ENCODE results near the gene RNF25. TPM values are rescaled to one million over a fixed set of nuclear protein-coding genes. Genes with fewer than 3 reads are reported as not detected.

The RNF25 gene
- total RNA-seq, 2 experiments from 2014 or later = 14.7 to 17.0 TPM

GRCh38 chr2:218718058-218718457, 46.3 kb upstream of the RNF25 start:
- Mint-ChIP-seq H3K27me3 (no peaks in the 10 kb centered on the region), H3K36me3 (ENCODE audit: low read depth) (peaks cover 14% of the 10 kb centered on the region), H3K27ac (no peak overlapping the region), H3K4me3 (no peak overlapping the region), H3K9me3 (no peaks in the 10 kb centered on the region), H3K4me1 (ENCODE audit: low read depth) (peaks cover 31% of the 10 kb centered on the region)
- intact Hi-C loops (cut with micrococcal nuclease) = no loop called here
- TF ChIP-seq, protein P1, sequence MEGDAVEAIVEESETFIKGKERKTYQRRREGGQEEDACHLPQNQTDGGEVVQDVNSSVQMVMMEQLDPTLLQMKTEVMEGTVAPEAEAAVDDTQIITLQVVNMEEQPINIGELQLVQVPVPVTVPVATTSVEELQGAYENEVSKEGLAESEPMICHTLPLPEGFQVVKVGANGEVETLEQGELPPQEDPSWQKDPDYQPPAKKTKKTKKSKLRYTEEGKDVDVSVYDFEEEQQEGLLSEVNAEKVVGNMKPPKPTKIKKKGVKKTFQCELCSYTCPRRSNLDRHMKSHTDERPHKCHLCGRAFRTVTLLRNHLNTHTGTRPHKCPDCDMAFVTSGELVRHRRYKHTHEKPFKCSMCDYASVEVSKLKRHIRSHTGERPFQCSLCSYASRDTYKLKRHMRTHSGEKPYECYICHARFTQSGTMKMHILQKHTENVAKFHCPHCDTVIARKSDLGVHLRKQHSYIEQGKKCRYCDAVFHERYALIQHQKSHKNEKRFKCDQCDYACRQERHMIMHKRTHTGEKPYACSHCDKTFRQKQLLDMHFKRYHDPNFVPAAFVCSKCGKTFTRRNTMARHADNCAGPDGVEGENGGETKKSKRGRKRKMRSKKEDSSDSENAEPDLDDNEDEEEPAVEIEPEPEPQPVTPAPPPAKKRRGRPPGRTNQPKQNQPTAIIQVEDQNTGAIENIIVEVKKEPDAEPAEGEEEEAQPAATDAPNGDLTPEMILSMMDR (IDR thresholded peaks at IDR 0.05) = no peak
- POLR2A ChIA-PET = no interaction called here
- no peak for ATAC-seq
- DNase-seq = no peak
- CTCF ChIA-PET = interaction anchor here (1.5 kb wide), 2 partner anchors 9 to 129 kb away, joined by 5 to 6 read pairs; no protein-coding TSS in a partner anchor

DNA sequence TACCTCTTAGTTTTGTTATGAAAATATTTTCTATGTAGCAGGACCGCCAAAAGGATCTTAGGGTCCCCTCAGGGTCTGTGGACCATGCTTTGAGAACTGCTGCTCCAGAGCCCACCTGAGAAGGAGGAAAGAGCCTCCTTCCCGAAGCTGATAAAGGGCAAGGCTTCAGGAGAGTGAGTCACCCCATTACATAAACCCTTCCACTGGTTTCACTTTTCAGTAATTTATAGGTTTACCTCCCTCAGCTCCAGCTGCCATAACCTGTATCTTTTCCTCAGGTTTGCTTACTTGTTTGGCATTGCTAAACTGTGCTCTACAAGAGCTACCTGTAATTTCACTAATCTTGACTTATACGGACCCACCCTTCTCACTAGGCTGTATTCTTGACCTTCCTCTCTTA, 45.5 kb upstream of the RNF25 start:
- no peak for ATAC-seq
- CTCF ChIA-PET = interaction anchor here (1.5 kb wide), 2 partner anchors 10 to 130 kb away, joined by 5 to 6 read pairs; no protein-coding TSS in a partner anchor
- TF ChIP-seq, protein P1 (IDR thresholded peaks at IDR 0.05) = no peak
- POLR2A ChIA-PET = interaction anchor here (0.9 kb wide), 1 partner anchor 15 kb away, joined by 3 read pairs; no protein-coding TSS in a partner anchor
- no peak overlapping the region for H3K4me3 Mint-ChIP-seq
- H3K27me3 Mint-ChIP-seq = no peaks in the 10 kb centered on the region
- peaks cover 23% of the 10 kb centered on the region for H3K4me1 Mint-ChIP-seq (ENCODE audit: low read depth)
- H3K36me3 Mint-ChIP-seq (ENCODE audit: low read depth) = peaks cover 14% of the 10 kb centered on the region
- H3K27ac Mint-ChIP-seq = no peak overlapping the region
- intact Hi-C loops (cut with micrococcal nuclease) = no loop called here
- DNase-seq = no peak
- no peaks in the 10 kb centered on the region for H3K9me3 Mint-ChIP-seq

- DNase-seq = no peak
- TF ChIP-seq, protein P1 (IDR thresholded peaks at IDR 0.05) = no peak
- H3K4me3 Mint-ChIP-seq = no peak overlapping the region
- H3K4me1 Mint-ChIP-seq (ENCODE audit: low read depth) = peaks cover 30% of the 10 kb centered on the region
- intact Hi-C loops (cut with micrococcal nuclease) = no loop called here
- no peak overlapping the region for H3K27ac Mint-ChIP-seq
- ChIA-PET CTCF (no interaction called here), POLR2A (no interaction called here)
- H3K36me3 Mint-ChIP-seq (ENCODE audit: low read depth) = peaks cover 17% of the 10 kb centered on the region
- no peaks in the 10 kb centered on the region for H3K27me3 Mint-ChIP-seq
- ATAC-seq = no peak
- no peaks in the 10 kb centered on the region for H3K9me3 Mint-ChIP-seq
These were observed 44.3 kb upstream of the RNF25 start for GRCh38 chr2:218716070-218716469.

GRCh38 chr2:218713922-218714321, 42.1 kb upstream of the RNF25 start:
- CTCF ChIA-PET = interaction anchor here (1.2 to 3.2 kb wide), 2 partner anchors 9 to 133 kb away, joined by 4 to 10 read pairs; no protein-coding TSS in a partner anchor
- POLR2A ChIA-PET = no interaction called here
- DNase-seq (no peak), ATAC-seq (no peak)
- TF ChIP-seq, protein P1 (IDR thresholded peaks at IDR 0.05) = no peak
- no peaks in the 10 kb centered on the region for H3K9me3 Mint-ChIP-seq
- H3K4me1 Mint-ChIP-seq (ENCODE audit: low read depth) = peaks cover 27% of the 10 kb centered on the region
- no peak overlapping the region for H3K4me3 Mint-ChIP-seq
- H3K27me3 Mint-ChIP-seq = no peaks in the 10 kb centered on the region
- H3K36me3 Mint-ChIP-seq (ENCODE audit: low read depth) = peaks cover 8% of the 10 kb centered on the region
- intact Hi-C loops (cut with micrococcal nuclease) = no loop called here
- no peak overlapping the region for H3K27ac Mint-ChIP-seq

DNA sequence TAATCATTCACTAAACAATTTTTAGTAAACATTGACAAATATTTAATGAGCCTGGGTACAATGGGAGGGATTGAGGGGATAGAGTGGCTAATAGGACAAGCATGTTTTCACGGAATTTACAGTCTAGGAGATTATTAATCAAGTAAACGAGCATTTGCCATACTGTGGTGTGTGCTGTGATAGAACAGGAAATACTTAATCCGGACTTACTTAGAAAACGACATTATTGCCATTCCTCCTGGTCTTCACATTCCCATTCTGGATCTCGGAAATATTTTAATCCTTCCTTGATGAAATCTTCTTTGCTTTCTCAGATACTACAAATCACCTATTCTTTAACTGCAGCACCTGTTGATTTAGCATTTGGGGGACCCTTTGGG, 39.7 kb upstream of the RNF25 start:
- H3K27me3 Mint-ChIP-seq = peaks cover 1% of the 10 kb centered on the region
- CTCF ChIA-PET = interaction anchor here (0.9 to 3.2 kb wide), 11 partner anchors 9 to 198 kb away, joined by 3 to 17 read pairs (median 6); partner anchors contain the start of genes BCS1L and ZNF142
- H3K27ac Mint-ChIP-seq = peak overlapping the region; percentile 77

More for the DNA sequence above, 39.7 kb upstream of the RNF25 start:
- POLR2A ChIA-PET = interaction anchor here (0.5 to 1.2 kb wide), 5 partner anchors 11 to 677 kb away, joined by 3 to 4 read pairs (median 3); partner anchors contain the start of genes RNF25 and STK36
- Mint-ChIP-seq H3K4me1 (ENCODE audit: low read depth) (peaks cover 17% of the 10 kb centered on the region), H3K4me3 (peak overlapping the region; percentile 86), H3K9me3 (no peaks in the 10 kb centered on the region), H3K36me3 (ENCODE audit: low read depth) (peaks cover 8% of the 10 kb centered on the region)
- intact Hi-C loops (cut with micrococcal nuclease) = loop anchor here (1.0 kb wide), 1 partner anchor 136 kb away; no protein-coding TSS in a partner anchor
- no peak for DNase-seq
- ATAC-seq = no peak
- TF ChIP-seq, protein P1 (IDR thresholded peaks at IDR 0.05) = no peak

Data from activated CD8-positive, alpha-beta T cell treated with anti-CD3 and anti-CD28 coated beads for 36 hours (primary cell).